Measurements from ENCODE around the gene DEAF1. TPM values are rescaled to one million over a fixed set of nuclear protein-coding genes. Genes with fewer than 3 reads are reported as not detected.

Gene DEAF1
- total and polyA plus RNA-seq, 2 experiments from 2014 or later = 42.6 to 47.8 TPM

- no peaks in the 10 kb centered on the region for H3K9me3 Mint-ChIP-seq
- Histone ChIP-seq H3K4me3 (peak within 1 kb of the TSS; percentile 65), H3K27ac (ENCODE audit: low read depth) (no peak within 1 kb of the TSS), H3K36me3 (ENCODE audit: insufficient read depth) (no peaks in the 10 kb centered on the region), H3K9me2 (ENCODE audit: insufficient read depth) (no peaks in the 10 kb centered on the region), H3F3A (replicated peaks; ENCODE audit: low read depth) (0 out of 2 replicates have a peak, but pooled peaks cover 18% of the 10 kb centered on the region), H3K79me2 (replicated peaks; ENCODE audit: insufficient read depth) (no peaks in the 10 kb centered on the region), H4K20me1 (replicated peaks; ENCODE audit: insufficient read depth) (no peaks in the 10 kb centered on the region), H3K4me1 (ENCODE audit: insufficient read depth) (peaks cover 19% of the 10 kb centered on the region), H3K4me2 (peak within 1 kb of the TSS; percentile 88), H3K27me3 (ENCODE audit: insufficient read depth) (no peaks in the 10 kb centered on the region), H2AFZ (peak within 1 kb of the TSS; percentile 47)
- peaks cover 7% of the 10 kb centered on the region for H3K27me3 Mint-ChIP-seq (ENCODE audit: insufficient read depth, low read depth, poor library complexity)
- peaks cover 21% of the 10 kb centered on the region for H3K4me1 Mint-ChIP-seq
- ATAC-seq (peak; percentile 41), DNase-seq (ENCODE audit: low spot score) (peak; percentile 69)
- H3K36me3 Mint-ChIP-seq (ENCODE audit: low read depth) = no peaks in the 10 kb centered on the region
- TF ChIP-seq POLR2AphosphoS5 (IDR thresholded peaks at IDR 0.05; ENCODE audit: low read depth) (no peak), ZNF331 (CRISPR knock-in tag; IDR thresholded peaks at IDR 0.05; ENCODE audit: low read depth) (no peak), JUNB (IDR thresholded peaks at IDR 0.05; ENCODE audit: unreplicated experiment) (no peak)
- TF ChIP-seq, protein P1, sequence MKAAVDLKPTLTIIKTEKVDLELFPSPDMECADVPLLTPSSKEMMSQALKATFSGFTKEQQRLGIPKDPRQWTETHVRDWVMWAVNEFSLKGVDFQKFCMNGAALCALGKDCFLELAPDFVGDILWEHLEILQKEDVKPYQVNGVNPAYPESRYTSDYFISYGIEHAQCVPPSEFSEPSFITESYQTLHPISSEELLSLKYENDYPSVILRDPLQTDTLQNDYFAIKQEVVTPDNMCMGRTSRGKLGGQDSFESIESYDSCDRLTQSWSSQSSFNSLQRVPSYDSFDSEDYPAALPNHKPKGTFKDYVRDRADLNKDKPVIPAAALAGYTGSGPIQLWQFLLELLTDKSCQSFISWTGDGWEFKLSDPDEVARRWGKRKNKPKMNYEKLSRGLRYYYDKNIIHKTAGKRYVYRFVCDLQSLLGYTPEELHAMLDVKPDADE (IDR thresholded peaks at IDR 0.05) = no peak
- no peak within 1 kb of the TSS for H3K27ac Mint-ChIP-seq
- H3K4me3 Mint-ChIP-seq = peak within 1 kb of the TSS; percentile 64
These were observed 10.8 kb upstream of the DEAF1 start, which contains the start of gene EPS8L2 for GRCh38 chr11:705646-706438. TSS of gene EPS8L2 (plus strand) at chr11:706231. CDS start at chr11:709408, 3,177 bp downstream.

DNA sequence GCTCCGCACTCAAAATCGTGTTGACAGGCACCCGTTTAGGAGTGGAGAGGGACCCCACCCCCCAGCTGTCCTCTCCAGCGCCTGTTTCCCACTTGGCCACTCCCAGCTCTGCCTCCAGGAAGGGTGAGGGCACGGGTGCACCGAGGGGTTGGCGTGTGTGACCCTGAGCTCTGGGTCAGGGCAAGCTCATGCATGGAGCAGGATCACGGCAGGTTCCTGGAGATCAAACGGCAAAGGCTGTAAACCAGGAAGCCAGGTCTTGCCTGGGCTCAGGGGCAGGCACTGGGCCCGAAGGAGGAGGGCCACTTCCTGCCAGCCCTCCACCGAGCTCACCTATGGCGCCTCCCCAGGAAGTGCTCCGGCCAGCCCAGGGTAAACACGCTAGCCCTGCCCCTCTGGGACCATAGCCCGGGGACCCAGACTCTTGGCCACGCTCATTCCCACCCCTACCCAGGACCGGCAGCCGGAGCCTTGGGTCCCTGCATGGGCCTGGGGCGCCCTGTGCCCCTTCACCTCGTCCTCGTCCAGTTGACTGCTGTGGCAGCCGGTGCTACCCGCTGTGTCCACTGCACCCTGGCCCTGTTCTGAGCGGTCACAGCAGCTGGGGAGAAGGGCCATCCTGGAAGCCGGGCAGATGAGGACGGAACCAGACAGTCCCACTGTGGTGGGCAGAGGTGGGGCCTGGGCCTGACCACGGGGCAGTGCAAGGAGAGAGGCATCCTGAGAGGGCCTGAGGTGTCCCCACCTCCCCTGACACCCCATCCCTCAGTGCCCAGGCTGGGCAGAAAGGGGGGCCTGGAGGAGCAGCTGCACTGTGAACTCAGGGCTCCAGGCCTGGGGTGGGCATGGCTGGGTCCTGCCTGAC is 10.0 kb upstream of the DEAF1 start:
- Histone ChIP-seq H3K4me3 (peak overlapping the region; percentile 65; the same call in 1 of the 2 replicates), H3K9me2 (ENCODE audit: insufficient read depth) (no peaks in the 10 kb centered on the region), H3F3A (replicated peaks; ENCODE audit: low read depth) (0 out of 2 replicates have a peak, but pooled peaks cover 18% of the 10 kb centered on the region), H3K27ac (ENCODE audit: low read depth) (no peak overlapping the region), H4K20me1 (replicated peaks; ENCODE audit: insufficient read depth) (no peaks in the 10 kb centered on the region), H3K4me2 (peak overlapping the region; percentile 88), H3K4me1 (ENCODE audit: insufficient read depth) (peaks cover 19% of the 10 kb centered on the region), H3K27me3 (ENCODE audit: insufficient read depth) (no peaks in the 10 kb centered on the region), H3K36me3 (ENCODE audit: insufficient read depth) (no peaks in the 10 kb centered on the region), H3K79me2 (replicated peaks; ENCODE audit: insufficient read depth) (no peaks in the 10 kb centered on the region), H2AFZ (no peak overlapping the region)
- Mint-ChIP-seq H3K36me3 (ENCODE audit: low read depth) (no peaks in the 10 kb centered on the region; the same call in 2 of the 3 replicates), H3K27me3 (ENCODE audit: insufficient read depth, low read depth, poor library complexity) (peaks cover 6% of the 10 kb centered on the region), H3K4me3 (peak overlapping the region; percentile 59), H3K27ac (no peak overlapping the region), H3K9me3 (no peaks in the 10 kb centered on the region), H3K4me1 (peaks cover 16% of the 10 kb centered on the region)
- ATAC-seq (peak; percentile 3), DNase-seq (ENCODE audit: low spot score) (no peak)
- TF ChIP-seq NANOG (IDR thresholded peaks at IDR 0.05; ENCODE audit: borderline replicate concordance) (no peak), STAT1 (IDR thresholded peaks at IDR 0.05; ENCODE audit: unreplicated experiment) (no peak), CTCF (conservative IDR thresholded peaks at IDR 0.05; ENCODE audit: low read depth in 2 of 2) (no peak), CREB1 (CRISPR knock-in tag; IDR thresholded peaks at IDR 0.05; ENCODE audit: low read depth) (no peak)
- TF ChIP-seq, protein P2, sequence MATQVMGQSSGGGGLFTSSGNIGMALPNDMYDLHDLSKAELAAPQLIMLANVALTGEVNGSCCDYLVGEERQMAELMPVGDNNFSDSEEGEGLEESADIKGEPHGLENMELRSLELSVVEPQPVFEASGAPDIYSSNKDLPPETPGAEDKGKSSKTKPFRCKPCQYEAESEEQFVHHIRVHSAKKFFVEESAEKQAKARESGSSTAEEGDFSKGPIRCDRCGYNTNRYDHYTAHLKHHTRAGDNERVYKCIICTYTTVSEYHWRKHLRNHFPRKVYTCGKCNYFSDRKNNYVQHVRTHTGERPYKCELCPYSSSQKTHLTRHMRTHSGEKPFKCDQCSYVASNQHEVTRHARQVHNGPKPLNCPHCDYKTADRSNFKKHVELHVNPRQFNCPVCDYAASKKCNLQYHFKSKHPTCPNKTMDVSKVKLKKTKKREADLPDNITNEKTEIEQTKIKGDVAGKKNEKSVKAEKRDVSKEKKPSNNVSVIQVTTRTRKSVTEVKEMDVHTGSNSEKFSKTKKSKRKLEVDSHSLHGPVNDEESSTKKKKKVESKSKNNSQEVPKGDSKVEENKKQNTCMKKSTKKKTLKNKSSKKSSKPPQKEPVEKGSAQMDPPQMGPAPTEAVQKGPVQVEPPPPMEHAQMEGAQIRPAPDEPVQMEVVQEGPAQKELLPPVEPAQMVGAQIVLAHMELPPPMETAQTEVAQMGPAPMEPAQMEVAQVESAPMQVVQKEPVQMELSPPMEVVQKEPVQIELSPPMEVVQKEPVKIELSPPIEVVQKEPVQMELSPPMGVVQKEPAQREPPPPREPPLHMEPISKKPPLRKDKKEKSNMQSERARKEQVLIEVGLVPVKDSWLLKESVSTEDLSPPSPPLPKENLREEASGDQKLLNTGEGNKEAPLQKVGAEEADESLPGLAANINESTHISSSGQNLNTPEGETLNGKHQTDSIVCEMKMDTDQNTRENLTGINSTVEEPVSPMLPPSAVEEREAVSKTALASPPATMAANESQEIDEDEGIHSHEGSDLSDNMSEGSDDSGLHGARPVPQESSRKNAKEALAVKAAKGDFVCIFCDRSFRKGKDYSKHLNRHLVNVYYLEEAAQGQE (IDR thresholded peaks at IDR 0.05; ENCODE audit: unreplicated experiment) = no peak
- TF ChIP-seq, protein P1 (IDR thresholded peaks at IDR 0.05) = no peak

Measured in GM23338 (cell line).